H1 (cell line): Measurements from ENCODE around the gene TOMM40L. TPM values are rescaled to one million over a fixed set of nuclear protein-coding genes. Genes with fewer than 3 reads are reported as not detected.

Experiments
- HDAC6 ChIP-seq: IDR thresholded peaks from one replicate; pipeline ENCODE4 v1.7.1; 2012; ENCODE audit warnings: low read depth, mild to moderate bottlenecking, inconsistent platforms, low read length, moderate library complexity
- PHF8 ChIP-seq: fragments of 200-600 bp; sonication (generic); conservative IDR thresholded peaks from 2 replicates; pipeline ENCODE4 v1.7.1; 2012; ENCODE audit warnings: low read depth, mild to moderate bottlenecking, inconsistent platforms, low read length, moderate library complexity
- SP1 ChIP-seq: IDR thresholded peaks from 2 replicates; pipeline ENCODE4 v1.6.1; 2011; ENCODE audit warnings: low read depth, low read length
- TAF1 ChIP-seq: IDR thresholded peaks from 2 replicates; pipeline ENCODE4 v1.6.1; 2011; ENCODE audit warnings: mild to moderate bottlenecking, low read depth, low read length
- polyA plus RNA-seq, 7 experiments: library from polyadenylated mRNA; depleted of rRNA in 3 of 7; stranded (reverse) in 5 of 7; unstranded in 2 of 7; fragments of >200 nt in 5 of 7; fragments of 200-250 nt in 2 of 7; gene quantifications; 1 replicate in 5 of 7; 2 replicates in 1 of 7; 4 replicates in 1 of 7; pipeline versions ENCODE4 v1.2.1 to v1.2.3, GENCODE V29; 2011 to 2013; ENCODE audit warnings: missing spikeins in 2 of 7, mixed read lengths in 2 of 7
- total RNA-seq: library from RNA; stranded (reverse); fragmentation: NEBNext Ultra II Directional; extraction: Animal tissue kit (Norgen Biotek cat#: 25700); gene quantifications from 2 replicates; pipeline ENCODE4 v1.2.1, GENCODE V29; 2021

TOMM40L gene
- total and polyA plus RNA-seq, 2 of the 8 experiments (the other 6 are each of a cell fraction or from before 2014, with no cell fraction given), result 11.4 to 15.0 TPM

DNA sequence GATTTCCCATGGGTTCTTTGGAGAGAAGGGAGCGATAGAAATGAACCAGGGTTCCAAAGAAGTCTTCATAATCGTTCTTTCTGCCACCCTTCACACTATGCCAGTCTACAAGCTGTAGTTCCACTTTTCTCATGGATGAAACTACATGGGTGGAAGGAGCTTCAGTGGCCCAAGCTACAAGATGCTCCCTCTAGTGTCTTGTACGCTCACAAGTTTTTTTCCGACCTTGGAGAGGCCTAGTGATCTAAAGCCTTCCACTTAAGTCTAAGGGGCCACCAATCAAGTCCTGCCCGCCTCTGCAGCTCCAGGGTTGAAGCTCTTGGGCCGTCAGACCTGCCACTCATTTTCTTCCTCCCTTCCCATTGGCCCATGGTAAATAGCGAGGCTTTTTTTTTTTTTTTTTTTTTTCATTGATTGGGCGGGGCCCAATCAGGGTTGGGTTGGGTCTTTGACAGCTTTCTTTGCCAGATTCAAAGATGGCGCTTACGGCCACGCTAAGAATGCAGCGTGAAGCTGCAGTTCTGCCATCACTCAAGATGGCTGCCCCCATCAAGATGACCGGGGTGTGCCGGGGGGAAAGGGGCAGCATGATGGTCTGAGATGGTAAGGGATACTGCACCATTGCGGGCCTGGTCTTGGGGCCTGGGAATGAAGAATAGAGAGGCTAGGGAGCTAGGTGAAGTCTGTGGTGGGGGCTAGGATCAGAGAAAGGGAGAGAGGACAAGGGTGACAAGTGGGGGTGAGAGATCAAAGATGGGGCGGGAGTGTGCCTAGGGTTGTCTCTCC, at the start of gene TOMM40L (continued):
- no peak for TF ChIP-seq HDAC6
- peak; percentile 99 for TF ChIP-seq SP1
- TF ChIP-seq TAF1, result peak; percentile 68
- TF ChIP-seq PHF8, result 0 out of 2 replicates have a peak, but pooled peaks have one; percentile 28
